Fibroblast of skin of left quadriceps (primary cell): Measurements from ENCODE around the gene OR3A2.
"Not testable (repeated sequence)": the region's sequence is repeated elsewhere in the genome, so short reads cannot be mapped to it uniquely, and the experiment has no call there.

Experiments used
- DNase-seq, 2 experiments: peaks; one replicate each; pipeline ENCODE4 v3.0.0-alpha.2; 2013; ENCODE audit warnings: low read depth in 2 of 2

The OR3A2 gene

DNA sequence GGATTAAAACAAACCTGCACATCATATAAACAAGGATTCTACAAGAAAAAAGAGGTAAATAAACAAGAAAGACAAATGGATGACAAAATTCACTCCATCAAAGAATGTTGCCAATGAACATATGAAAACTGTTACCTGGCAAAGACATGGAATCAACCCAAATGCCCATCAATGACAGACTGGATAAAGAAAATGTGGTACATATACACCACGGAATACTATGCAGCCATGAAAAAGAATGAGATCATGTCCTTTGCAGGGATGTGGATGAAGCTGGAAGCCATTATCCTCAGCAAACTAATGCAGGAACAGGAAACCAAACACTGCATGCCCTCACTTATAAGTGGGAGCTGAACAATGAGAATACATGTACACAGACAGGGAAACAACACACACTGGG, 92.6 kb downstream of the OR3A2 start:
- not testable (repeated sequence) for DNase-seq

DNA sequence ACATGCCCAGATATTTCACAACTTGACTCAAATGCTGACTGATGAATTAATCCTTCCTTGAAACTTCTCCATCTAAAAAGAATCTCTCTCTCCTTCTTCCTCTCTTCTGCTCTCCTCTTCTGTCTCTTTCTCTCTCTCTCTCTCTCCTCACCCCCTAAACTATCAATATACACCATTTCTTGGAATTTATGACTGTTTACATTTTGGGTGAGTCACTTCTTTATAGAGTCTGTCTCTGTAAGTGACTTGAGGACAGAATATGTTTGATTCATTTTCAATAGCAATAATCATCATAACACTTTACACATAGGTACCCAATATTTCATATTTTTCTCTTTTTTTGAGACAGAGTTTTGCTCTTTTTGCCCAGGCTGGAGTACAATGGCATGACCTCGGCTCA, 103.2 kb downstream of the OR3A2 start:
- no peak for DNase-seq

GRCh38 chr17:3276126-3276525, 110.0 kb downstream of the OR3A2 start:
- no peak for DNase-seq

GRCh38 chr17:3271072-3271848, 114.8 kb downstream of the OR3A2 start:
- DNase-seq, result no peak

- no peak for DNase-seq
Observed at GRCh38 chr17:3260600-3260999, 125.5 kb downstream of the OR3A2 start.

DNA sequence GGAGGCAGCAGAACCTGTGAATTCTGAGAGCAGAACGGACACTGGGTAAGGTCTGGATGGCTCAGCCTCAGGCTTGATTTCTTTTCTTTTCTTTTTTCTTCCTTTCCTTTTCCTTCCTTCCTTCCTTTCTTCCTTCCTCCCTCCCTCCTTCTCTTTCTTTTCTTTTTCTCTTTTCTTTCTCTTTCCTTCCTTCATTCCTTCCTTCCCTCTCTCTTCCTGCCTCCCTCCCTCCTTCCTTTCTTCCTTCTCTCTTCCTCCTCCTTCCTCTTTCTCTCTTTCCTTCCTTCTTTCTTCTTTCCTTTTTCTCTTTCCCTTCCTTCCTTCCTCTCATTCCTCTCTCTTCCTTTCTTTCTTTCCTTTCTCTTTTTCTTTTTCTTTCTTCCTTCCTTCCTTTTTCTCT, 125.9 kb downstream of the OR3A2 start:
- no peak for DNase-seq

- no peak for DNase-seq
Observed at GRCh38 chr17:3256575-3256974, 129.5 kb downstream of the OR3A2 start.

DNA sequence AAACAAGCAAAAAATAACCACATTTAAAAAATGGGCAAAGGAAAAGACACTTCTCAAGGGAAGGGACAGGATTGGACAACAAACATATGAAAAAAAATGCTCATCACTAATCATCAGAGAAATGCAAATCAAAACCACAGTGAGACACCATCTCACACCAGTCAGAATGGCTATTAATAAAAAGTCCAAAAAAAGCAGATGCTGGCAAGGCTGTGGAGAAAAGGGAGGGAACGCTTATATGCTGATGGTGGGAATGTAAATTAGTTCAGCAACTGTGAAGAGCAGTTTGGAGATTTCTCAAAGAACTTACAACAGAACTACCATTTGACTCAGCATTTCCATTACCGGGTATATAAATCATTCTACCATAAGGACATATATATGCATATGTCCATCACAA, 137.1 kb downstream of the OR3A2 start:
- not testable (repeated sequence) for DNase-seq

GRCh38 chr17:3244841-3245240, 141.3 kb downstream of the OR3A2 start:
- DNase-seq, result not testable (repeated sequence)

- DNase-seq, result not testable (repeated sequence)
Observed at GRCh38 chr17:3241044-3241443, 145.1 kb downstream of the OR3A2 start.

DNA sequence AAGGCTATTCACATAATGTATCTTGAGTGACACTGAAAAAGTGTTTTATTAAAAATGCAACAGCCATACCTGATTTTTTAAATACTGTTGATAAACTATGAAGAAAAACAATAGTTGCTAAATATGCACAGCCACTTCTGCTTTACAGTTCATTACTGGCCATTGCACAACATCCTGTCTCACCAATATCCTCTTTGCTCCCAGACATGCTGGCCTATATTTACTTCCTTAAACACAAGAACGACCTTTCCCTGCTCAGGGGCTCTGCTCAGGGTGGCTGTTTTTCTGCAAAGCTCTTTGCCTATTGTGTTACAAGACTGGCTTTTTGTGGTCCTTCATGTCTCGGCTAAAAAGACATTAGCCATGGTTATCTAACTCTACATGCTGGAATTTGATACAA, 147.4 kb downstream of the OR3A2 start:
- DNase-seq, result not testable (repeated sequence)

DNA sequence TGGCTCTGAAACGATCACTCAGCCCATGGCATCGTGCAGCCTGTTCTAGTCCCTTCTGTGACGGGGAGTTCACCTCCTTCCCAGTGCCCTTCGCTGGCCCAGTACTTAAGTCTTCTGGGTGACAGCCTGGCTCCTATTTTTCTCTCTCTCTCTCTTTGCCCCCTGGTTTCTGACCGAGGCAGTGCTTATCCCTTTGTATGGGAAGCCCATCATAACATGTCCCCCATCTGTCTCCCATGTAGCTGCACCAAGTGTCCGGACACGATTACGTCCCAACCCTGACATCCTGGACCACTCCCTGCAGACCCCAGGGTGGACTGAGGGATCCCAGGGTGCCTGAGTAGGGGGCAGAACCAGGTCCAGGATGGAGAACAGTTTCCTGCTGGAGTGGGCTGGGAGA, 153.8 kb downstream of the OR3A2 start:
- DNase-seq, result not testable (repeated sequence)
